HuH-7.5 (cell line): Measurements from ENCODE around the gene ADGRD1.

Experiments
- DNase-seq: peaks from one replicate; pipeline ENCODE4 v3.0.0; 2011; ENCODE audit warnings: low spot score

The ADGRD1 gene

DNA sequence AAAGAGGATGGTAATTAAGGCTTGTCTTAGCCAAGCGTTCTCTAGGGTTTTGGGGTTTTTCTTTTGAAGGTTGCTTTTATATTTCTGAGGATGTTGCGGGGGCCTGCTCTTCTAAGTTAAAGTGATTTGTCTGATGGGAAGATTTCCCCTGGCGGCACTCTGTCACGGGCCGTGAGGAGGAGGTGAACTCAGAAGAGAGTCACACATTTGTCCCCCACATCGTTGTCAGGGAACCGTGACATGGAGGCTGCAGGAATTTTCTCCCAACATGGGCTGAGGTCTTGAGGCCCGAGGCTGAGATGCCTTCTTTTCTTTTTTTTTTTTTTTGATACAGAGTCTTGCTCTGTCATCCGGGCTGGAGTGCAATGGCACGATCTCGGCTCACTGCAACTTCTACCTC, 71.5 kb downstream of the ADGRD1 start:
- no peak for DNase-seq

- DNase-seq: no peak
Observed at GRCh38 chr12:131025939-131026702, 72.4 kb downstream of the ADGRD1 start.

GRCh38 chr12:131026754-131027153, 73.0 kb downstream of the ADGRD1 start:
- DNase-seq: no peak

- no peak for DNase-seq
Observed at GRCh38 chr12:131027264-131027663, 73.6 kb downstream of the ADGRD1 start.

GRCh38 chr12:131027876-131028586, 74.3 kb downstream of the ADGRD1 start:
- no peak for DNase-seq

- DNase-seq: no peak
Observed at GRCh38 chr12:131028587-131029338, 75.1 kb downstream of the ADGRD1 start.

GRCh38 chr12:131030472-131031328, 77.0 kb downstream of the ADGRD1 start:
- no peak for DNase-seq

DNA sequence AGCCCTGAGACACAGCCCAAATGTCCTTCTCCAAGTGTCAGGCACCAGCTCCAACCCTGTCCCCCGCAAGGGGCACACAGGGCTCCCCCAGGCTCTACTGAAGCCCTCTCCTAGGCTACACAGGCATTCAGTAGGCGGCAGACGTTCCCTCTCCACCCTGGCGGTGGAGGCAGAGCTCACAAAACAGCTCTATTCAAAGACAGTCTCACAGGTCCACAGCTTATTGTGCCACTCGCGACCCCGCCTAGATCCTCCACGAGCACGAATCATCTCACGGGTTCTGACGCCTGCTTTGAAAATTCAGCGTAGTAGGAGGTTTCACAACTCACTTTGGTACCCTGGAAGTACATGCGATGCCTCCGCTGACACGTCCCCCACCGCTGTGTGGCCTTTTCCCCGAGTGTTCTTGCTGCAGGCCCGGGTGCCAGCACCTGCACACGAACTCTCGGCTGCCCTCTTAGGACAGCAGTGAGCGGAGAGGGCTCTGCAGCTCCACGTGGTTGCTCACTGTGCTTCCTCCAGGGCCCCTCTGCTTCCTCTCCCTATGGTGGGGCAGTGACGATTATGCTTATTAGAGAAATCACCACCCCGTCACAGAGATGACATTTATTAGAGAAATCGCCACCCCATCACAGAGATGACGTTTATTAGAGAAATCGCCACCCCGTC, 78.5 kb downstream of the ADGRD1 start:
- no peak for DNase-seq

DNA sequence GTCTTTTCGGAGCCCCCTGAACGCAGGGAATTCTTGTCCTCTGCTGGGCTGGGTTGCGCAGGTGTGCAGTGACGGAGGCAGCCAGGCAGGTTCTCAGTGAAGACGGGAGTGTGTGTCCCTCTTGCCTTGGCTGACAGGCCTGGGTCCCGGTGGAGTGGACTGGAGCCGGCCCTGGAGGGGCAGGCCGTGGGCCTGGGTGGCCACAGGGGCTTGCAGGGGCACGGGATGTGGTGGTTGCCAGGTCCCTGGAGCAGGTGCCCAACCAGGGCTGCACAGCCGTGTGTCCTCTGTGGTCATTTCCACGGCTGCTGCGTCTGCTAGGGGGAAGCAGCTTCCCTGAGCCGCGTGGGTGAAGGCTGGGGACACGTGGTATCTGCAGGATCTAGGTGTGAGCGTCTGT, 79.8 kb downstream of the ADGRD1 start:
- no peak for DNase-seq

- DNase-seq: no peak
Observed at GRCh38 chr12:131033886-131034482, 80.3 kb downstream of the ADGRD1 start.

DNA sequence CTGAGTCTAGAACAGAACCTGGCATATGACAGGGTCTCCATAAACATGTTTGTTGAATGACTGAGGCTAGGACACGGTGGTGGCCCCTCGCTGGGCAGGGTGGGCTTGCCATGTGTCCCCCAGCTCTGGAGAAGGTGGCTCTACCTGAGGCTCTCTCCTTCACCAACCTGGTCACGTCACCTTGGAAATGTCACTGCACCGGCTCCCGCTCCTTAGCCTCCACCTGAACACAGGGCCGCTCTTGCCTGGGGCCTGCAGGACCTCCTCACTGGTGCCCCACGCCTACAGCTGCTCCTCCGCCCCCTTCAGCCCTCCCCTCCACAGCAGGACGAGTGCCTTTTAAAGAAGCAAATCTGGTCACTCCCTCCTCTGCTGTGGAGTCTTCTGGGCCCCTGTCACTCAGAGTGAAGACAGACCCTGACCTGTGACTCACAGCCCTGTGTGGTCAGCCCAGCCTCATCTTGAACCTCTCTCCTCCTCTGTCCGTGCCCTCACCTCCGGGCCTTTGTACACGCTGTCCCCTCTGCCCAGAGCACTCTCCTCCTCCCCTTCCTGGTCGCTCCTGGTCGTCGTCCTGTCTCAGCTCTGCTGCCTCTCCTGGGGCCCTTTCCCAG, 81.0 kb downstream of the ADGRD1 start:
- no peak for DNase-seq

GRCh38 chr12:131035245-131035681, 81.6 kb downstream of the ADGRD1 start:
- no peak for DNase-seq

- DNase-seq: no peak
Observed at GRCh38 chr12:131038159-131038558, 84.5 kb downstream of the ADGRD1 start.

- DNase-seq: no peak
Observed at GRCh38 chr12:131038961-131039950, 85.5 kb downstream of the ADGRD1 start.

DNA sequence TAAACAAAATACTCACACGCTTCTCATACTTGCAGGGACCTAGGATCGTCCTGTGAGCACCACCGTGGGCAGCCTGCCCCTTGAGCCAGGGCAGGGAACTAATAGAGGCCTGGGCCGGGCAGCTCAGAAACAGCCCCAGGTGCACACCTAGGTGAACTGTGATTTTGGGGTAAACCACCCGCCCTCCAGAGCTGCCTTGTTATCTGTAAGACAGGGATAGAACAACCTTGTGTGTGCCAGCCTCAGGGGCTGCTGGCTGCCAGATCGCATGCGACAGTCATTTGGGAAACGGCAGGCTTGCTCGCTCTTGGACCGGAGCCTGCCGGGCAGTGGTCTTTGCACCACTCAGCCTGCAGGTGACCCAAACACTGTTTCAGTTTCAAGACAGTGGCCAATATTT, 86.8 kb downstream of the ADGRD1 start:
- no peak for DNase-seq

DNA sequence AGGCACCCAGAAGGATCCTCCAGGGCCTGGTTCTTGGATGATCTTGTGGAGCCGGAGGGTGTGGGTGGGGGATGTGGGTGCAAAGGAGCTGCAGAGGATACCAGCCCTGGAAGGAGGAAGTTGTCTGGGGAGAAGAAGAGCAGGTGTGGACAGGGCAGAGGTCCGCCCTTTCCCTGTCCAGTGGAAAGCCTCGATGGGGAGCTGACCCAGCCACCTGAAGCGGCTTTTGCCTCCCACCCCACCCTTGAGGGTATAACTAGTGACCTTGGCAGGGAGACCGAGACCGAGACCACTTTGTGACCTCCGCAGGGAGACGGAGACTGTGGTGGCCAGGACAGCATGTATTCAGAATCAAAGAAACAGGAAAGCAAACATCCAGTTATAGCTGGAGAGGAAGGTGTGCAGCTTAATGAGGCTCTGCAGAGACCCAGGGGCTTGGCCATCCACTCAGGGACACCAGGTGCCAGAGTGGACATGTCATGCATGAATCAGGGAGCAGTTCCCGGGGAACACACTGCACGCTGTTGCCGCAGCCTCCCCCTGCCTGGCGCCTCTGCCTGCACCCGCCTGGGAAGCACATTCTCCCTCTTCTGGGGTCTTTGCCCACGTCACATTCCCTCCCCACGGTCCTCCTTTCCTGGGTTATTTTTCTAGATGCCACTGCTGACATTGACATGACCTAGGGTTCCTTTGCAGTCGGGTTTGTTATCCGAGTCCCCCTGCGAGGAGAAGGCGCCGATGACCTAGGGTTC, 87.7 kb downstream of the ADGRD1 start:
- DNase-seq: no peak

DNA sequence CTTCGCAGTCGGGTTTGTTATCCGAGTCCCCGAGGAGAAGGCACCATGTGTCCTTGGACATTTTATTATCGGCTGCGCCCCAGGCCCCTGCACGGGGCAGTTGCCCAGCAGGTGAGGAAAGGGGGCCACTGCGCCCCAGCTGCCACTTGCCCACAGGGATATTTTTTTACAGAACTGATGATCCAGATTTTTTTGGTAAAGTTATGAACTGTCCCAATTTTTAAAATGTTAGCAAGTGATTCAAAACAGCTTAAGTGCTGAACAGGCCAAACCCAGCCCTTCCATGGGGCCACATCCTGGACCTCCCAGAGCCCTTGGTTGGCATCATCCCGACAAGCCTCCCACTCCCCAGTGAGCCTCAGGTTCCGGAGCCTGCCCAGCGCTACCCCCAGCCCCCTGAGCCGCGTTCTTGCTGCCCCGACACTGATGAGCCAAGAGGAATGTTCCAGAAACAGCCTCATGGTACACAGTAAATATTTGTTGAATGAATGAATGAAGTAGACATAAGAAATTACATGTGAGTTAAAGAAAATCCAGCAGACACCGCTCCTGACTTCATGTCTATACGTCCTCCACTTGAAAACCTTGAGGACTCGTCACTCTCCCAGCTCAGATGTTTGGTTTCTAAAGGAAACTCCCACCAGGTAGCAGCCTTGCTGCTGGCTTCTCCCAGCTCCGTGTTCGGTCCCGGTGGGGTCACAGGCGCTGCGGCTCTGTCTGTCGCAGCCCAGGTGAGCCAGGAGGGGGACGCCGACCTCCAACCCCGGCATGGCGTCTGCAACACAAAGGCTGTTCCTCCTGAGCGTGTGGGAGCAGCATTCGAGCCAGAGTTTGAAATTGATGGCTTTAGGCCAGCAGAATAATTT, 88.5 kb downstream of the ADGRD1 start:
- no peak for DNase-seq
